NCI-H345 treated with DMSO at 0.1 percent for 48 hours (cell line): ENCODE measurements around the gene PLAA.

Experiments
- DNase-seq: peaks from one replicate; lab custom pipeline; 2025; ENCODE audit not compliant: unreplicated experiment; lab: John Stamatoyannopoulos, UW

Gene PLAA

DNA sequence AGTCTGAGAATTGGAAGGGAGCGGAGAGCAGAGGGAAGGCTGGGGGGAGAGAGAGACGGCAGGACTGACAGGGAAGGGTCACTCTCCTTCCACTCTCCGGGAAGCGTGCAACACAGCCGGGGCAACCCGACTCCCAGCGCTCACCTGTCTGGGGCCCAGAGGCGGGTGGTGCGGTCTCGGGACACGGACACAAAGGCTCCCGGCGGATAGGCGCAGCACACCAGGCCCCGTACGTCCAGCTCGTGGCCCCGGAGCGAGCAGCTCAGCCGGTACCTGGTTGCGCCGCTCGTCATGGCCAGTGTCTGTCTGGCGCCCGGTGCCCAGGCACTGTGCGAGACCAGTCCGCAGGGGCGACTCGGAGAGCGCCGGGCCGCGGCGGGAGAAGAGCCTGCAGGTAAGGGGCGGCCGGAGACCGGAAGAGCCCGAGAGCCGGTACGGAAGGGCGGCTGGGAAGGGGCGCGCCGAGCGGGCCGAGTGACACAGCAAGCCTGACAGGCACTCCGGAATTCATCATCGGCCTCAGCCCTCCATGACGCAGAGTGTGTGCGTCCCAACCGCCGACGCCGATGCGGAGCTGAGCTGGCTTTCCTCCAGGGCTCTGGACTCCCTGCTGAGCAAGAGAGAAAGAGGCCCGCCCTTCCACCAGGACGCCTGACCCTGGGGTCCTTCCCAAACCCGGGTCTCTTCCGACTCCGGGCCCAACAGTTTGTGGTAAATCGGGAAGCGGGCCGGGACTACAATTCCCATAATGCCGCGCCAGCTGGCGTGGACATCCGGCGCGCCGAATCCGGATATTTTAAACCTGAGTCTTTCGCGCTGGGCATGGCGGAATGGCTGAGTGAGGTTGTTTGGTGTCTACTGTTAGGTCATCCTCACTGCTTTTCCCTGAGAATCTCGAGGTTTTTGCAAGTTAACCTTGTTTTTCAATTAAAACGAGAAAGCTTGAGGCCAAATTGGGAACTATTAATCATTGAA is at the start of gene PLAA:
Gene PLAA (minus strand): TSS at position 490 of the 975 bp plus-strand sequence. CDS start 197 bp downstream, at position 293.
- peak; percentile 96 for DNase-seq

DNA sequence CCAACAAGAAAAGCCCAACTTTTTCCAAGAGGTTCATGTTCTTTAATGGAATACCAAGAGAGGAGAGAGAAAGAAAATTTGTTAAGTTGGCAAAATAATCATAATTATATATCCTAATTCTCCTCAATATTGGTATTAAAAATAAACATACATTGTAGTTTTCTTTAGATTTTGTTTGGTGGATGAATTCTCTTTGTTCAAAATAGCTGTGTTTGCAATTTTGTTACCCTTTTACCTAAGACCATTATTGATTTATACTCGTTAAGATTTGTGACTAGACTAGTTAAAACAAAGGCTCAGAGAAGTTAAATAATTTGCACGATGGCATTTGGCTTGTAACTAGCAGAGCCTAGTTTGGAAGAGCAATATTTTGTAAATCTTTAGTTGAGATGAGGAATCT is 48.8 kb upstream of the PLAA start:
- DNase-seq, result no peak

DNA sequence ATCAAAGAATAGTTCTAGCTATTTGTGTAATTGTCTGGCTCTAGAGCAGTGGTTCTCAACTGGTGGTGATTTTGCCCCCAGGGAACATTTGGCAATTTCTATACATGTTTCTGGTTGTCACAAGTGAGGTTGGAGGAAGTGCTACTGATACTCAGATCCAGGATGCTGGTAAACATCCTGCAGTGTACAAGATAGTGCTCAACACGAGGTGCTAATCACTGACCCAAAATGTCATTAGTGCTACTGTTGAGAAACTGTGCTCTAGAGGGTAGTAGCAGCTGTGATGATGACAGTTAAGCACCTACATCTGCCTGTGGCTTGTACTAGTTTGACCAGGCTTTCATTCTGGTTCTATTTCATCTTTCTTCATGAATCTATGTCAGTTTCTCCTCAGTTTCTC is 36.3 kb upstream of the PLAA start:
- DNase-seq, result no peak

DNA sequence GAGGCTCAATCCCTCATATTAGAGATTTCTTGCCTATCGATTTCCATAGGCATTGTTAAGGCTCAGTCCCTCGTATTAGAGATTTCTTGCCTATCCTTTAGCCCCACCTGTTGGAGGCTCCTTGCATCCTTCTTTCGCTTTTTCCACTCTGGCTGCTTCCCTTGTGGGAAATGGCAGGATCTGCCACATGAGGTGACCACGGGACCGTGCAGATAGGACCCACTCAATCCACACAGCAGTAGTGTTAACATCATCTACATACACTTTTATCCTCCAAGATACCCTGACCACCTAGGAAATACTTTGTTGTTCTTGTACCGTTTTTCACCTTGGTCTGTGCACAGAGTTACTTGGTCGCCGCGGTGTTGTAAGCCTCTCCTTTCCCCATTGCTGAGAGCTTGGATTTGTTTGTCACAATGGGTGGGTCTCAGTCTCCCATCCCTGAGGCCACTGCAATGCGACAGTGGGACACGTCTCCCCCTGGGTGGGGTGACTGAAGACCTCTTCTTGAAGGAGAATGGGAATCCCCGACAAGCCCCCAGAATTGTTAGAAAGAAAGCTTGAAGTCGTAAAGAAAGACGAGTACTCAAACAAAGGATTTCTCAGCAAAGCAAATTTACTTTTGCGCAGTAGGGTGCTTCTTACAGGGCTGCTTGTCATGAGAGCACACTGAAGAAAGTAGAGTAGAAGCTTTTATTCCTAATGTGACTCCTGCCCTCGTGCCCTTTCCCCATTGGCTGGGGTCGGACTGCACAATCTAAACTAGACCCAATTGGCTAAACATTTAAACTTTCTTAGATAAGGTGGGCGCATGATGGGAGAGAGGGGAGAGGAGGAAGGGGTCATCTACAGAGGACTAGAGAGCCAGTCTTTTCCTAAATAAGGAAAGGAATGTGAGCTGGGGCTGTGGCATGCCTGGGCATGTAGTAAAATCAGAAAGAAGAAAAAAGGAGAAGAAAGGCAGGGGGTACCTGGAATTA is 29.0 kb upstream of the PLAA start:
- no peak for DNase-seq

DNA sequence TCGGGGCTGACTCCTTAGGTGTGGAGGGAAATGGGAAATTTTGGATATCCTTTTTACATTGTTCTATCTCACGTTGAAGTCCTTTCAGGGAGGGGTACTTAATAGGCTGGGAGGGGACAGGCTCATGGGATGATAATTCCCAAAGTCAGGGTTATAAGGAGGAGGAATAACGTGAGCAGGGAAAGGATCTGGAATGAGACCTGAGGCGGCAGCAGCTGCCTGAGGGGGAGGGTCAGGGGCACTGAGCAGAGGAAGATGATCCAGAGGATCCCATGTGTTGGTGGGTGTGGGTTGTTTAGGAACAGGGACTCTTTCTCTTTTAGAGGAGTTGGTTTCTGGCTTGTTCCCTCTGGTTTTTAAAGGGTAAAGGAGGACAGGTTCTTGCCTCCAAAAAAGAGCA is 27.9 kb upstream of the PLAA start:
- no peak for DNase-seq

DNA sequence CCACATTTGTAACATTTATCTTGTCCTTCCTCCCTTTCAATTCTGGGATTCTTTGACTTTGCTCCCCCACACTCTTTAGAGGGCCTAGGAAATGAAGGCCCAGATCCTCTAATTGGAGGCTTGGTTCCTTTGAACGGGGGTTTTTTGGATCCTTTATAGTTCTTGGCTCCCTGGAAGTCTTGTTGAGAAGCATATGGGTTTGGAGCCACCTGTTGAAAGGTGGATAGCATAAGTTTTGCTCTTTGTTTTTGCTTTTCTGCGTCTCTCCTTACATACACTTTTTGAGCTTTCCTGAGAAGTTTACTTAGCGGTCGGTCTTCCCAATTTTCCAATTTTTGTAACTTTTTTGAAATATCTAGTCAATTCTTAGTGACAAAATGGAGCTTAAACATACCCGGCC is 26.9 kb upstream of the PLAA start:
- no peak for DNase-seq

DNA sequence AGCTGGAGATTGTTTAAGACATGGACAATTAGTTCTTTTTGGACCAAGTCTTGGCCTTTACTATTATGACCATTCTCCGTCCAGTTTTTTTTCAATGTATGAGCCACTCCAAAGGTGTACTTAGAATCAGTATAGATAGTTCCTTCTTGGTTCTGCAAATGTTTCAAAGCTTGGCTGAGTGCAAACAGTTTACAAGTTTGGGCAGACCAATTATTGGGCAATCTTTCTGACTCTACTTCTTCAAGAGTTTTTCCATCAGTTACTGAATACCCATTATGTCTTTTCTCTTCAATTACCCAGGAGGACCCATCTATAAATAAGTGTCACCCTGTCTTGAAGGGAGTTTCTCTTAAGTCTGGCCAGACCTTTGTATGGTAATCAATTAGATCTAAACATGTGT is 24.7 kb upstream of the PLAA start:
- no peak for DNase-seq

DNA sequence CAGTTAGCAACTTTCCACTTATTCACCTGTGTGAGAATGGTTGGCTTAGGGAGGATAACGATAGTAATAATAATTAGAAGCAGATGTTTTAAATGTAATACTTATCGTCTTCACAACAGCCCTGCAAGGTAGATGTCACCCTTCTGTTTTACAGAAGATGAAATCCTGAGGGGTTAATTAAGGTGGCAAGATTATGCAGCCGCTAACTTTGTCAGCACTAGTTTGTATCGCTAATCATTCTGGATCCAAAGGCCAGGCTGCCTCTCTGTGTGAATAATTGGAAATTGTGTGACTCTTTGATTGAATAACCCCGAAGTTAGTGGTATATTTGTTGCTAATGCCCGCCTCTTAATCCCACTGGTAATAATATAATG is 9.8 kb upstream of the PLAA start:
- no peak for DNase-seq

DNA sequence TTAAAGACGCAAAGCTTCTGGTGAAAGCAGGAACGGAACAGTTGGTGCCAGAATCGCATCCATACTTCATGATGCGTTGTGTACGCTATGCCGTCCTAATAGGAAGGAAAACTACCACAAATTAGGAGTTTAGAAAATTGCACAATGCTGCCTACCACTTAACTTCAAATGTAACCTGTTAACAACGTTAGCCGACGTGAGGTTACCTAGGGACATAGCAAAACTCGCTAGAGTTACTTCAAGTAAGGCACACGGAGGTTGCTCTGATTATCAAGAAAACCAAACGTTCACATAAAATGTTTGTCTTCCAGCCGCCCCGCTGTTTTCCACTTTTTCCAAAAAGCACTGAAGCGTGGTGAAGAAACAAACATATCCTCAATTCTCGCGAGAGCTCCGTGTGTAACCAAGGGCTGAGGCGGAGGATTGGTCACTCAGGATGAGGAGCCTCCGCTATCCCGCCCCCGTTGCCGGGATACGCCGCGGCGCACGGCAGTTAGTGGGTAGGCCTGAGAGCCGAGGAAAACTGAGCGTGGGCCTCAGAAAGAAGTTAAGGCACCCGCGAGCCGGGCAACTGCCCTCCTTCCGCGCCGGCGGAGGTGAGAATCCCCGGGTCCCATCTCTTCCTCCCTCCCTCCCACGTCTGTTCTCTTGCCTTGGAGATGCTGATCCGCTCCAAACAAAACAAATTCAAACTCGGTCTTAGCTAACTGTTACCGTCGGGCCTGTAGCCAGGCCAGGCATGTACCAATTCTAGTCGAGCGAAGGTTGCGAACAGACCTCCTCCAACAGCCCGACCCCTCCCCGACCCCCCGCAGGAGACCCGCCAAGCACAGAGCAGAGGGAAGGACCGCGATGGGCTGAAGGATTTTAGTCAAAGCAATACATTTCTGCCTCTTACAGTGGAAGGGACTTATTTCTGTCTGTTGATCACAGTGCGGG is 9.1 kb upstream of the PLAA start, which contains the start of gene IFT74:
Gene IFT74 (plus strand): TSS at position 492 of the 939 bp plus-strand sequence. CDS start 5,556 bp downstream, outside the sequence.
- DNase-seq, result peak; percentile 93

DNA sequence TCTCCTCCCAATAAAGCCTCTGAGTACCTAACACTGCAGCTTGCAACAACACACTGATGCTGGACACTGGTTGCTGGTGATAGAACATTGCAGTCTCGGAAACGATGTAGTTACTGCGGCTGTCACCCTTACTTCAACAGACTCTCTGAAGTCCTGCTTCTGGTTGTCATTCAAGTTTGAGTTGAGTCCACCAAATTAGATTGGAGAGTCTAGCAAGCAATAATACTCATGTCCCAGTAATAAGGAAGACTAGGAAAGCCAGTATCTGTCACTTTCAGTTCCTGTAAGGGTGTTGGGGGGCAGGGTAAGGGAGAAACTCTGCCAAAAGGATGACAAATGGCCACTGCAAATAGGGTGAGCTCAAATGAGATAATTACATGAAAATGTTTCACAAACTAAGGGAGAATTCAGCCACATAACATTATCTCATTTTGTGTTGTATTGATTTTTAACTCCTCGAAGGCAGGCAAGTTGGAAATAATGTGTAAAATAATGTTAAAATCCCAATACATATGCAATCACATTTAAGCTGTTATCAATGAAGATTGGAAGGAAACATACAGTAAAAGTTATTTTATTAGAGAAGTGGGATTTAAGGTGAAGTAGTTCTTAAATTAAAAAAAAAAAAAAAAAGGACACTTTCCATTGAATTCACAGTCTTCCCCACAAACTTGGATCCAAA is 8.3 kb upstream of the PLAA start:
- DNase-seq, result no peak

DNA sequence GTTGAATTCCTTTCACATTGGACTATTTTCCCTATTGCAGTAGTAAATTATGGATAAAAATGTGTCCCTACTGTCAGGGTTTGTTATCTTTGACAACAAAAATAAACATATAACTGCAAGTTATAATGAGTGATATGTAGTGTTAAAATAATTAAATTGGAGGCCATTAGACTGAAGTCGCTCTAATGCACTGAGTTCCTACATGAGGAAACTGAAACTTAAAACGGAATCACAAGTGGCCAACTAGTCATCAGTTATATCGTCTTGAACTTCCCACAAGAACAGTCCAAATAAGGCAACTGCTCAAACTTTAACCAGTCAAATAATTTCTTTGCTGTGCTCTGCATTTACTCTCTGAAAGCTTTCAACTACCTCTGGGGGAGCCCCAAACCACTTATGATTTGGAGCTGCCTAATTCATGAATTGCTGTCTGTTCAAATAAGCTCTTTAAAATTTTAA is 7.0 kb upstream of the PLAA start:
- no peak for DNase-seq

DNA sequence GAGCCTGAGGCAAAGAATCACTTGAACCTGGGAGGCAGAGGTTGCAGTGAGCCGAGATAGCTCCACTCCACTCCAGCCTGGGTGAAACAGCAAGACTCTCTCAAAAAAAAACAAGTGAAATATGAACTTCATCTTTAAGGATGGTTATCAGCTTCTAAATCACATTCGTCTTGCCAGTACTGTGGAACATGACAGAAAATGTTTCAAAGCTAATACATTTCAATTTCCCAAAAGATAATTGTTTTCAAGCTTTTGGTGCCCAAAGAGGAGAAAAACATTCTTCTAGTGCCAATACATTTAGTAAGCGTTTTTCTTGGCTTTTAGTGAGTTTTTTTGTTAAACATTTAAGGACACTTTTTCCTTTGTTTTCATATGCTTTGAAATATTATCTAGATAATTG is 4.8 kb upstream of the PLAA start:
- no peak for DNase-seq

DNA sequence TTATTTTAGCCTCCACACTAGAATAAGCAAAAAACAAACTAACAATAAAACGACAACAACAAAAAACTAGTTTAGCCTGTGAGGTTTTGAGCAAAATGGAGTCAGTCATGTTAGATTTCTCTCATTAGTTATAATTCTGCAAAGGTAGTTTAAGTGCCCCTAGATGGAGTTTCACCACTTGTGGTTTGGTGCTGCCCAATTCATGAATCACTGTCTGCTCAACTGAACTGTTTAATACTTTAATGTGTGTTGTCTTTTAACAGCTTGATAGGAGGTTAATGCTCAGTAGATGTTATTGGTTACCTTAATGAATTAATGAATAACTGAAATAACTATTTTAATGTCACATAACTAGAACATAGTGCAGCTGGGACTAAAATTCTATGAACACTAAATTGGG is 3.5 kb upstream of the PLAA start:
- no peak for DNase-seq

DNA sequence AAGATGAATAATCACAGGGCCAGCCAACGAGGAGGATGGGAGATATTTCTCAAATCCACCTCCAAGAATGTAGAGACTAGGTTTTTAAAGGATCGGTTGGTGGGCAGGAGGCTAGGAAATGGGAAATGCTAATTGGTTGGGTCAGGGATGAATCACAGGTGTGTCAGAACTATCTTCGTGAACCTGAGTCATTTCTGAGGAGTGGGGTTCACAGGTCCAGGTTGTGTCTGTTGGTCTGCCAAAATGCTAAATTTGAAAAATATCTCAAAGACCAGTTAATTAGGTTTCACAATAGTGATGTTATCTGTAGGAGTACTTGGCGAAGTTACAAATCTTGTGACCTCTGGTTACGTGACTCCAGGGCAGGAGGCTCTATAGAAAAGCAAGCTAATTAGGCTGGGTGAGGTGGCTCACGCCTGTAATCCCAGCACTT is 2.6 kb upstream of the PLAA start:
- DNase-seq, result no peak

DNA sequence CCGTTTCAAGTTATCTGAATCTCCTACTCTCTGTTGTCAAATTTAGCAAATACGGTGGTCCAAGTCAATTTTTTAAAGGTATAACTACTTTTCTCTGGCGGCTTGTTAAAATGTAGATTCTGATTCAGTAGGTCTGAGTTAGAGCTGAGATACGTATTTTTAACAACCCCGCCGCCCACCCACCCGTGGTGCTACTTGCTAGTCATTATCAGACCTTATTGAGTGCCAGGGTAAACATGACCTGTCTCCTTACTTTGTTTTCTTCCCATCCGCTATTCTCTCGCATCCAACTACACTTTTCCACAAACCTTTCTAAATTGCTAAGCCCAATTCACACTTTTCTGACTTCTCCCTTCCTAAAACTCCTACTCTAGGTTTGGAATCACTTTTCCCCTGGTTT is 694 bp upstream of the PLAA start:
- DNase-seq, result no peak

DNA sequence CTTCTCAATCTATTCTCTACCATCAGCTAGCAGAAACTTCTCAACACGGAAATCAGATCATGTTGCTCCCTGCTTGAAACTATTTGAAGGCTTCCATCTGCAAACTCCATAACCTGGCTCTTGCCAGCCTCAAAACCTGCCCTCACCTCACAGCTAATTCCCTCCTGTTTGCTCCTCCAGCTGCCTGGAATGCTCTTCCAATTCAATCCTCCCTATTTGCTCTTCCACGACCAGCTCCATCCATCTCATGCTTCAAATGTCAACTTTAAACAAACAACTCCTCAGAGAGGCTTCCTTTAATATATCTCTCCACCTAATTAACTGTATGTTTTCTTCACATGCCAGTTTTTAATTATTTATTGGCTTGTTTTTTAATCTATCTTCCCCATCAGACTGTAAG is 1.5 kb downstream of the PLAA start:
- DNase-seq, result no peak

DNA sequence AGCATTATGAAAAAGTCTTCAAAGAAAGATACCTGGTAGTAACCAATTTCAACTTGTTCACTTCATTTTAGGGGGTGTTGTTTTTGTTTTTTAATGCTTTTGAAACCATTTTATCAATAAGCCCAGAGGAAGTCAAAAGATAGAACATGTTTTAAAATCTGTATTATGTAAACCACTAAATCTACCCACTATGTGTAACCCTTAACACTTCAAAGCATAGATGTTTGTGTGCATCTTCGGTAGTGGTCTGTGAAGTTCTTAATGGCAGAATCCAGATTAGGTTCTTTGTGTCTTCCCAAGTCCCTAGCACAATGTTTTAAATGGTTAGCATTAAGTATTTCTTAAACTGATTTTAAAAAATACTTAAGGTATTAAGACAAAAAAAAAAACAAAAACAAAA is 6.3 kb downstream of the PLAA start:
- DNase-seq, result no peak

DNA sequence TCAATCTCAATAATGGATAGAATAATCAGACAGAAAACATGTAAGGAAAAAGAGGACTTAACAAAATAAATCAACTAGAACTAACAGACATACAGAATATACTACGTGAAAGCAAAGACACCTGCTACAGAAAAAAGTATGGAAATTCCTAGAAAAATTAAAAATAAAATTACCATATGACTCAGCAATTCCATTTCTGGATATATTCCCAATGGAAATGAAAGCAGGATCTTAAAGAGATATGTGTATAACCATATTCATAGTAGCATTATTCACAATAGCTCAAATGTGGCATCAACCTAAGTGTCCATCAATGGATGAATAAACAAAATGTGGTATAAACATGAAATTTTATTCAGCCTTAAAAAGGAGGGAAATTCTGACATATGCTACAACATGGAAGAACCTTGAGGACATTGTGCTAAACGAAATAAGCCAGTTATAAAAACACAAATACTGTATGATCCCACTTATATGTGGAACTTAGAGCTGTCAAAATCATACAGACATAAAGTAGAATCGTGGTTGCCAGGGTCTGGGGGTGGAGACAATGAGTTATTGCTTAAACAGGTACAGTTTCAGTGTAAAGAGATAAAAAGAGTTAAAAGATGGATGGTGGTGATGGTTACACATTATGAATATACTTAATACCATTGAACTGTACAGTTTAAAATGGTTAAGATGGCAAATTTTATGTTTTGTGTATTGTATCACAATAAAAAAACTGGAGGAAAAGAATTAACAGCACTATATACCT is 6.9 kb downstream of the PLAA start:
- no peak for DNase-seq

DNA sequence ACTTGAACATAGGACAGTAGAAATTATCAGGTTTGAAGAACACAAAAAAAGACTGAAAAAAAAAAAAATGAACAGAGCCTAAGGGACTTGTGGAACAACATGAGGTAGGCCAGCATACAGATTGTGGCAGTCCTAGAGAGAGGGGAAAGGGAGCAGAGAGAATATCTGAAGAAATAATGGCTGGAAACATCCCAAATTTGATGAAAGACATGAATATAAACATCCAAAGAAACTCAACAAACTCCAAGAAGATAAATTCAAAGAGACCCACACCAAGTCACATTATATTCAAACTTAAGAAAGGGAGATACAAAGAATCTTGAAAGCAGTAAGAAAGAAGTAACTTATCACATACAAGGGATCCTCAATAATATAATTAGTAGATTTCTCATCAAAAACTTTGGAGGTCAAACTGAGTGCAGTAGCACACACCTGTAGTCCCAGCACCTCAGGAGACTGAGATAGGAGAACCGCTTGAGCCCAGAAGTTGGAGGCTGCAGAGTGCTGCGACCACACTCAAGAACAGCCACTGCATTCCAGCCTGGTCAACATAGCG is 9.1 kb downstream of the PLAA start:
- DNase-seq, result no peak
